ENCODE results near the gene PSMB5. TPM values are rescaled to one million over a fixed set of nuclear protein-coding genes. Genes with fewer than 3 reads are reported as not detected.

PSMB5 gene
- total RNA-seq: 283 and 415 TPM in 2 replicates

DNA sequence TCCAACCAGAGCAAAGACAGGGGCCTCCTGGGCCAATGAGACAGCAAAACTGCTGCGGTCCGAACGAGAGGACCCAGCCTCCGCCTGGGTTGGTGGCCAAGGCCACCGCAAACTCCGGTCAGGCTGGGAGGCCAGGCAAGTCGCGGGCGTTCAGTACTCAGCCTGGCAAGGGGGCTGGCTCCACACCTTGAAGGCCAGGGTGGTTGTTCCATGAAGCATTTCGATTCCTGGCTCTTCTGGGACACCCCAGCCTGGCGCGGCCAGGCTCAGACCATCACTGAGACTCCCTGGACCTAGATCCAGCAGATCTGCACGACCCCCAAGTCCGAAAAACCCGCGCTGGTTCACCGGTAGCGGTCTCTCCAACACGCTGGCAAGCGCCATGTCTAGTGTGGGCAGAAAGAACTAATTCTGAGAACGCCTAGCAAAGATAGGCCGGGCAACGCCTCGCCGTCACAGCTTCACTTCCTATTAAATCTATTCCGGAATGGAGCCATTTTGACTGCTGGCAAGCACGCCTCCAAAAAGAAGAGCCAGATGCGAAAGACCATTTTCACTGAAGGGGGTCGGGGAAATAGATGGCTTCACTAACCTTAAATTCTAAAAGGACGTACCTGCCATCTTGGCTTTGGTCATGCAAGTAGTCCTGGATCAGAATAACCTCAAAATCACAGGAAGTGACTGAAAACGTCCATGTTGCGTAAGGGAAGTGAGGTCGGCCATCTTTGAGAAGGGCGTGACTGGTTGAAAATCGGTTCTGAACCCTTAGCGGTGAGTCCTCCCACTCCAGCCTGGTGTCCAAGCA is at the start of gene PSMB5:
PSMB5 (minus strand) TSS at position 403 of the 805 bp plus-strand sequence; CDS start at position 384, 19 bp downstream.

DNA sequence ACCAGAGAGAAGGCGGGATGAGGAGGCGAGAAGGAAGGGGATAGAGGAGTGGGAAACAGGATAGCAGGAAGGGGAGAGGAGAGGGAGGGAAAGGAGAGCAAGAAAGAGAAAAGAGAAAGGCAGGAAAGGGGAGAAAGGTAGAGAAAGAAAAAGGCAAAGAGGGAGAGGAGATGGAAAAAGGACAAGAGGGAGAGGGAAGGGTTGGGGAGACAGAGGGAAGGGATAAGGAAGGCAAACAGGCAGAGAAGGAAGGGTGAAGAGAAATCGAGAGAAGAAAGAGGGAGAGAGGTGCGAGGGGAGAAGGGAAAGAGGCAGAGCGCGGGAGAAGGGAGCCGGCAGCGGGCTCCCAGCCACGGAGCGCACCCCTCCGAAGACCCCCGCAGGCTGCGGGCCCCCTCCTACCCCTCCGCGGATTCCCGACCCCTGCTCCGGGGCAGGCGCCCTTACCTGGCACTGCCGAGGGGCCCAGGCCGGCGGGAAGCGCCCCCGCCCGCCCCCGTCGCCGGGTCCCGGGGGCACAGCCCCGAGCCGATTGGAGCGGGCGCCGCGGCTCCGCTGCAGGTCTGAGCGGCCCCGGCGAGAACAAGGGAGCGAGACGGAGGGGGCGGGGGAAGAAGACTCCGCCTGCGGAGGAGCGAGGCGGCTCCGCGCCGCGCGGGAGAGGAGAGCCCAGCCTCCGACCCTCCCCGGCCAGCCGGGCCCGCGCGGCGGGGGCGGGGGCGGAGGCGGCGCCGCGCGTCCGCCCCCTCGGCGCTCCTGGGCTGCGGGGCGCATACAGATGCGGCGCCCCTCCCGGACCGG is 22.5 kb upstream of the PSMB5 start, which contains the start of gene CDH24:
CDH24 (minus strand) TSS at position 565 of the 801 bp plus-strand sequence. CDS start 1,787 bp downstream, outside the sequence.

DNA sequence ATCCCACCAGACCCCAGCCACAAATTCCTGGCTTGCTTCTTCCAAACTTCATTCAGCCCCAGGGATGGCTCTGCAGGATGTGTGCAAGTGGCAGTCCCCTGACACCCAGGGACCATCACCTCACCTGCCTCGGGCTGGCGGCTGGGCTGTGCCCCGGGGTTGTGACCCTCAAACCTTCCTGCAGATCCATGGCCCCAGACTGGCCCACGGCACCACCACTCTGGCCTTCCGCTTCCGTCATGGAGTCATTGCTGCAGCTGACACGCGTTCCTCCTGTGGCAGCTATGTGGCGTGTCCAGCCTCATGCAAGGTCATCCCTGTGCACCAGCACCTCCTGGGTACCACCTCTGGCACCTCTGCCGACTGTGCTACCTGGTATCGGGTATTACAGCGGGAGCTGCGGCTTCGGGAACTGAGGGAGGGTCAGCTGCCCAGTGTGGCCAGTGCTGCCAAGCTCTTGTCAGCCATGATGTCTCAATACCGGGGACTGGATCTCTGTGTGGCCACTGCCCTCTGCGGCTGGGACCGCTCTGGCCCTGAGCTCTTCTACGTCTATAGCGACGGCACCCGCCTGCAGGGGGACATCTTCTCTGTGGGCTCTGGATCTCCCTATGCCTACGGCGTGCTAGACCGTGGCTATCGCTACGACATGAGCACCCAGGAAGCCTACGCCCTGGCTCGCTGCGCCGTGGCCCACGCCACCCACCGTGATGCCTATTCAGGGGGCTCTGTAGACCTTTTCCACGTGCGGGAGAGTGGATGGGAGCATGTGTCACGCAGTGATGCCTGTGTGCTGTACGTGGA is 7.7 kb upstream of the PSMB5 start, which contains the start of gene PSMB11:
PSMB11 (plus strand) TSS at position 51 of the 804 bp plus-strand sequence; CDS start at position 65, 14 bp downstream.

DNA sequence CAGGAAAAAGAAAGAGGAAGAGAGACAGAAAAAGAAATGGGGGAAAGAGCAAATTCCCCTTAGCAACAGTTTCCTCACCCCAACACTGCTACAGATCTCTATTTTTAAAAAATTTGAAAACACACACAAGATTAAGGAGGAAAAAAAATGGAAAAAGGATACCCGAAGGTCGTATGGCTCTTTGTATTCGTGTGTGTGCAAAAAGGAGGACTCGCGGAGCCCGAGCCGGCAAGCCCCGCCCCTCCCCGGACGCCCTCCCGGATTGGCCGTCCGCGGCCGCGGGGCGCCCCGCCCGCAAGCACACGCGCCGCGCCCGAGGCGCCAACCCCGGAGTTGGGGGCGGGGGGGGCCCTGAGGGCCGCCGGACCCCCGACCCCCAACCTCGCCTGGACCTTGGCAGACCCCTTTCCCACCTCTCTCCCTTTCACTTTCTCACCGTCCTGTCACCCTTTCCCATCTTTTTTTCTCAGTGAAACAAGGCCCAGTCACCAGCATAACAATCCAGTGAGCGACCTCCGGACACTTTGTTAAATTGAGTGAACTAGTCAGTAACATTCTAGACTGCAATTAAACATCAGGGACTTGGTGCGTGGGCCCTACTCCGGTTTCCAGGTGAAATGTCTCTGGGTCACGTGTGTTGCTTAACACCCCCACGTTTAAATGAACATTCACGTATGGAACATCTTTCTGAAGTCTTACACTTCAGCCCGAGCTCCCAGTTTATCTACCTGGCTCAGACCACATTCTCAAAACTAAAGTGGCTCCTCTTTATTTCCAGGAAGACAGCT is 24.6 kb downstream of the PSMB5 start, which contains the start of gene C14orf93:
C14orf93 (minus strand) TSS at position 205 of the 788 bp plus-strand sequence. CDS start 11,120 bp downstream, outside the sequence.

DNA sequence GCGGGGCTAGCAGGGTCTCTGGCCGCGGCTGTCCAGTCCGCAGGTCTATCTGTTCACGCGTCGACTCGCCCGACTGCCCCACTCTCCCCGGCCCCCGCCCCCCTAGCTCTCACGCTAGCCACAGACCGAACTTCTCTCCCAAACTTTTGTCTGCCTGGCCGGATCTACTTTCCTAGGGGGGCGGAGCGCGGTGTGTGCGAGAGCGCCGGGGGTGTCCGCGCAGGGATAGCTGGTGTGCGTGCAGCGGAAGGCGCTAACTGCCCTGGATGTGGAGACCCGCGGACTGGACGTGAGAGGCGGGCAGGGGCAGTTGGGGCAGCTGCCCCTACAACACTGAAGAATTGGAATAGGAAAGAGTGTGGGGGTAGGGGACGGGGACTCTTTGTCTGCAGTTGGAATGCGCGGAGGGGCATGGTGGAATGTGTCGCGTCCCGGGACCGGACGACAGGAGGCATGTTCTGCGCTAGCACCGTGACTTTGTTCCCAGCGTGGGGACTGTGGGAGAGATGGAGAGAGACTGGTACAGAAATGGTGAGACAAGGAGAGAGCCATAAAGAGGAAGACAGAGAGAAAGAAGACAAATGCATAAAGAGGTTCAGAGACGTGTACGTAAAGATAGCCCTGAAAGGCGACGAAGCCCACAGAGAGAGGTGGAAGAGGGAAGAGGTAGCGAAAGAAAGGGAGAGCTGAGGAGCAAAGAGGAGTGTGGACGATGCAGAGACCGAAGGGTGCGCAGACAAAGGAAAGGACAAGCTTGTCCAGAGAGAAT is 52.0 kb downstream of the PSMB5 start, which contains the start of gene AJUBA:
AJUBA (minus strand) TSS at position 75 of the 769 bp plus-strand sequence. CDS start 285 bp downstream, outside the sequence.

Other genes starting within 250 kb of the PSMB5 start
- 18.2 and 21.4 TPM in 2 replicates for gene SLC7A7, start 219.5 kb downstream of the PSMB5 start, total RNA-seq
- 23.1 and 56.4 TPM in 2 replicates for gene MRPL52, start 205.0 kb downstream of the PSMB5 start, total RNA-seq
- gene MMP14, start 198.3 kb downstream of the PSMB5 start, total RNA-seq: 326 and 383 TPM in 2 replicates
- 57.1 and 72.7 TPM in 2 replicates for gene LRP10, start 163.2 kb downstream of the PSMB5 start, total RNA-seq
- under 0.01 TPM in 1 of 2 replicates, not detected in the other for gene REM2, start 151.7 kb downstream of the PSMB5 start, total RNA-seq
- 53.1 and 64.0 TPM in 2 replicates for gene RBM23, start 115.8 kb downstream of the PSMB5 start, total RNA-seq
- gene PRMT5, start 105.5 kb downstream of the PSMB5 start, total RNA-seq: 43.1 and 128 TPM in 2 replicates
- 33.7 and 45.9 TPM in 2 replicates for gene HAUS4, start 77.8 kb downstream of the PSMB5 start, total RNA-seq
- 47.0 and 53.0 TPM in 2 replicates for gene AJUBA, start 52.3 kb downstream of the PSMB5 start, total RNA-seq
- 5.8 and 7.0 TPM in 2 replicates for gene C14orf93, start 24.8 kb downstream of the PSMB5 start, total RNA-seq
- under 0.01 TPM in 1 of 2 replicates, not detected in the other for gene PSMB11, start 7.3 kb upstream of the PSMB5 start, total RNA-seq
- 6.2 and 10.2 TPM in 2 replicates for gene CDH24, start 22.6 kb upstream of the PSMB5 start, total RNA-seq
- 46.8 and 87.8 TPM in 2 replicates for gene ACIN1, start 60.2 kb upstream of the PSMB5 start, total RNA-seq
- gene C14orf119, start 60.6 kb upstream of the PSMB5 start, total RNA-seq: 38.1 and 57.7 TPM in 2 replicates
- gene CIROP, start 70.1 kb upstream of the PSMB5 start, total RNA-seq: not detected in 2 replicates
- not detected in 2 replicates for gene CEBPE, start 84.4 kb upstream of the PSMB5 start, total RNA-seq
- gene SLC7A8, start 148.8 kb upstream of the PSMB5 start, total RNA-seq: under 0.01 and 1.4 TPM in 2 replicates
- not detected in 2 replicates for gene RNF212B, start 203.0 kb upstream of the PSMB5 start, total RNA-seq

Measured in regular cardiac myocyte (primary cell).